GDM1 (cell line): ENCODE results near the gene PDZD7.

Experiments used
- DNase-seq: peaks from one replicate; lab custom pipeline; 2025; lab: John Stamatoyannopoulos, UW

PDZD7 gene

GRCh38 chr10:101018600-101019439 is 12.1 kb downstream of the PDZD7 start:
- peak; percentile 78 for DNase-seq

GRCh38 chr10:101018118-101018599 is 12.8 kb downstream of the PDZD7 start:
- no peak for DNase-seq

GRCh38 chr10:101016814-101017213 is 14.1 kb downstream of the PDZD7 start:
- no peak for DNase-seq

- DNase-seq, result no peak
Measured at GRCh38 chr10:101015582-101015973, 15.4 kb downstream of the PDZD7 start.

- DNase-seq, result no peak
Measured at GRCh38 chr10:101014966-101015581, 15.9 kb downstream of the PDZD7 start.

- DNase-seq, result peak; percentile 45
Measured at GRCh38 chr10:101014230-101014884, 16.6 kb downstream of the PDZD7 start.

- no peak for DNase-seq
Measured at GRCh38 chr10:101013365-101013825, 17.5 kb downstream of the PDZD7 start.

- DNase-seq, result peak; percentile 67
Measured at GRCh38 chr10:101012525-101013364, 18.2 kb downstream of the PDZD7 start.

- no peak for DNase-seq
Measured at GRCh38 chr10:101011517-101012423, 19.2 kb downstream of the PDZD7 start.

- no peak for DNase-seq
Measured at GRCh38 chr10:101010329-101010728, 20.6 kb downstream of the PDZD7 start.

- DNase-seq, result no peak
Measured at GRCh38 chr10:101008823-101009423, 22.0 kb downstream of the PDZD7 start.

GRCh38 chr10:101007915-101008822 is 22.8 kb downstream of the PDZD7 start:
- no peak for DNase-seq

- no peak for DNase-seq
Measured at GRCh38 chr10:101007099-101007711, 23.7 kb downstream of the PDZD7 start.

- no peak for DNase-seq
Measured at GRCh38 chr10:101006593-101007098, 24.3 kb downstream of the PDZD7 start.

GRCh38 chr10:101005869-101006567 is 24.9 kb downstream of the PDZD7 start:
- DNase-seq, result no peak

GRCh38 chr10:101005361-101005760 is 25.6 kb downstream of the PDZD7 start:
- no peak for DNase-seq

- DNase-seq, result no peak
Measured at GRCh38 chr10:101003639-101004206, 27.2 kb downstream of the PDZD7 start.

- DNase-seq, result no peak
Measured at GRCh38 chr10:101002456-101002855, 28.5 kb downstream of the PDZD7 start.
